Left kidney (tissue), 2 donors: Measurements from ENCODE around the gene BRD9. TPM values are rescaled to one million over a fixed set of nuclear protein-coding genes. Genes with fewer than 3 reads are reported as not detected.
"Not testable (repeated sequence)": the region's sequence is repeated elsewhere in the genome, so short reads cannot be mapped to it uniquely, and the experiment has no call there.

Source experiments
- DNase-seq: peaks from one replicate; pipeline ENCODE4 v3.0.0-alpha.2; 2013
- polyA plus RNA-seq: library from polyadenylated mRNA; unstranded; fragments of 120-200 nt; gene quantifications from one replicate; pipeline ENCODE4 v1.2.1, GENCODE V29; 2013; ENCODE audit not compliant: insufficient read length

BRD9 gene
- polyA plus RNA-seq, 1 donor, result 47.5 TPM

GRCh38 chr5:859798-860296 is 32.8 kb downstream of the BRD9 start:
- no peak for DNase-seq

GRCh38 chr5:859391-859790 is 33.2 kb downstream of the BRD9 start:
- peak; percentile 34 for DNase-seq

GRCh38 chr5:858726-859125 is 33.9 kb downstream of the BRD9 start:
- no peak for DNase-seq

GRCh38 chr5:856531-857425 is 35.8 kb downstream of the BRD9 start:
- no peak for DNase-seq

GRCh38 chr5:855771-856530 is 36.6 kb downstream of the BRD9 start:
- DNase-seq, result no peak

- no peak for DNase-seq
These were observed 37.4 kb downstream of the BRD9 start for GRCh38 chr5:854966-855743.

GRCh38 chr5:854217-854616 is 38.4 kb downstream of the BRD9 start:
- no peak for DNase-seq

GRCh38 chr5:853416-854090 is 39.0 kb downstream of the BRD9 start:
- DNase-seq, result not testable (repeated sequence)

- DNase-seq, result no peak
These were observed 39.9 kb downstream of the BRD9 start for GRCh38 chr5:852431-853401.

GRCh38 chr5:852018-852417 is 40.6 kb downstream of the BRD9 start:
- no peak for DNase-seq

GRCh38 chr5:851553-851952 is 41.0 kb downstream of the BRD9 start:
- no peak for DNase-seq

- no peak for DNase-seq
These were observed 41.5 kb downstream of the BRD9 start for GRCh38 chr5:851076-851475.

- no peak for DNase-seq
These were observed 42.0 kb downstream of the BRD9 start, which contains the start of gene ZDHHC11 for GRCh38 chr5:850511-851006. TSS of gene ZDHHC11 (minus strand) at chr5:850986. CDS start at chr5:850602, 384 bp downstream.

GRCh38 chr5:849651-850301 is 42.8 kb downstream of the BRD9 start:
- peak; percentile 57 for DNase-seq

GRCh38 chr5:848671-849111 is 43.9 kb downstream of the BRD9 start:
- no peak for DNase-seq

- DNase-seq, result not testable (repeated sequence)
These were observed 44.9 kb downstream of the BRD9 start for GRCh38 chr5:847736-848135.

GRCh38 chr5:847212-847611 is 45.4 kb downstream of the BRD9 start:
- not testable (repeated sequence) for DNase-seq

- not testable (repeated sequence) for DNase-seq
These were observed 46.0 kb downstream of the BRD9 start for GRCh38 chr5:846602-847091.
